HepG2 (cell line): ENCODE results near the gene MYOZ1. TPM values are rescaled to one million over a fixed set of nuclear protein-coding genes. Genes with fewer than 3 reads are reported as not detected.
A peak's percentile ranks its signal among the peaks of the same experiment; 100 is the strongest.

Experiments
- ATAC-seq: fragments of 200-7000 bp; cut with Tn5 transposase; 3 replicates; pipeline ENCODE4 v1.9.1; 2020; ENCODE audit warnings: mild to moderate bottlenecking, moderate library complexity
- BruUV-seq: library from RNA; stranded (reverse); fragments of 400-500 nt; replicated peaks from 2 replicates; lab custom pipeline; 2021; lab: Mats Ljungman, UMichigan
- CTCF ChIA-PET: fragments of 300-600 bp; formaldehyde crosslinking; extraction: SDS; loops from one replicate; lab custom pipeline; 2021; ENCODE audit warnings: low total read pairs, inconsistent platforms, low intra/inter-chr PET ratio; lab: Yijun Ruan, JAX
- POLR2A ChIA-PET: fragments of 350-600 bp; sonication (Branson Sonifier 250); formaldehyde crosslinking; loops from one replicate; lab custom pipeline; 2020; ENCODE audit warnings: antibody characterized with exemption, inconsistent platforms; lab: Yijun Ruan, JAX
- DNase-seq: peaks from one replicate; pipeline ENCODE4 v3.0.0-alpha.2; 2015; ENCODE audit warnings: low spot score
- FAIRE-seq: peaks from 3 replicates; lab custom pipeline; 2011; peaks lifted over from hg19 to GRCh38; lab: Jason Lieb, UNC
- H2AFZ ChIP-seq: one replicate; pipeline ENCODE4 v1.6.1; 2011; ENCODE audit warnings: low read length, inconsistent platforms
- H3K27ac ChIP-seq: fragments of 300-600 bp; 3 replicates; pipeline ENCODE4 v1.8.0; 2011; ENCODE audit warnings: mixed run types, mild to moderate bottlenecking, mixed read lengths, low read length, inconsistent platforms; ENCODE audit not compliant: insufficient read depth; ENCODE audit errors: extremely low read length
- H3K27me3 ChIP-seq, 2 experiments: fragments of 200-600 bp in 1 of 2; 2 replicates in 1 of 2; 3 replicates in 1 of 2; pipeline versions ENCODE4 v1.6.0 to v1.8.0; 2011; ENCODE audit warnings: low read length in 2 of 2, mild to moderate bottlenecking in 2 of 2, moderate library complexity in 2 of 2, inconsistent platforms in 1 of 2; ENCODE audit not compliant: insufficient read depth in 2 of 2, control insufficient read depth in 1 of 2
- H3K36me3 ChIP-seq, 2 experiments: fragments of 200-600 bp in 1 of 2; replicated peaks in 1 of 2; 2 replicates in 1 of 2; 3 replicates in 1 of 2; pipeline versions ENCODE4 v1.5.1 to v1.8.0; 2011; ENCODE audit warnings: low read length in 2 of 2, inconsistent platforms in 1 of 2; ENCODE audit not compliant: insufficient read depth in 2 of 2, control insufficient read depth in 1 of 2
- H3K4me1 ChIP-seq: 2 replicates; pipeline ENCODE4 v1.5.1; 2012; ENCODE audit warnings: low read length, inconsistent platforms; ENCODE audit not compliant: insufficient read depth
- H3K4me2 ChIP-seq: 2 replicates; pipeline ENCODE4 v1.6.0; 2011; ENCODE audit warnings: low read depth, low read length, inconsistent platforms
- H3K4me3 ChIP-seq, 3 experiments: fragments of 200-600 bp in 1 of 3; sonication (generic), shearing (Covaris generic) in 1 of 3; replicated peaks in 1 of 3; 2 replicates each; pipeline ENCODE4 v1.5.1; 2011 to 2016; ENCODE audit warnings: low read length in 3 of 3, inconsistent platforms in 2 of 3, low read depth in 2 of 3, mild to moderate bottlenecking in 2 of 3, control low read depth in 1 of 3, mixed read lengths in 1 of 3; ENCODE audit not compliant: insufficient read depth in 1 of 3
- H3K79me2 ChIP-seq: one replicate; pipeline ENCODE4 v1.6.1; 2011; ENCODE audit warnings: low read length, inconsistent platforms; ENCODE audit not compliant: insufficient read depth
- H3K9ac ChIP-seq: 2 replicates; pipeline ENCODE4 v1.6.0; 2011; ENCODE audit warnings: mild to moderate bottlenecking, low read depth, low read length, inconsistent platforms; ENCODE audit not compliant: insufficient read depth
- H3K9me3 ChIP-seq: 2 replicates; pipeline ENCODE4 v1.5.1; 2012; ENCODE audit warnings: mild to moderate bottlenecking, low read length
- H4K20me1 ChIP-seq: 2 replicates; pipeline ENCODE4 v1.6.0; 2011; ENCODE audit warnings: inconsistent platforms, mild to moderate bottlenecking, low read length, moderate library complexity; ENCODE audit not compliant: insufficient read depth
- AKNA ChIP-seq: sonication (generic); formaldehyde crosslinking; IDR thresholded peaks from 2 replicates; pipeline ENCODE4 v1.4.0; 2020; ENCODE audit warnings: missing genetic modification reagents, borderline replicate concordance
- BHLHE40 ChIP-seq: IDR thresholded peaks from 2 replicates; pipeline ENCODE4 v1.6.1; 2011; ENCODE audit warnings: low read length, improper control_type of control experiment
- CHD4 ChIP-seq: fragments of 200-600 bp; sonication (generic); IDR thresholded peaks from 2 replicates; pipeline ENCODE4 v1.7.0; 2017; ENCODE audit warnings: mild to moderate bottlenecking, low read length, borderline replicate concordance
- CTCF ChIP-seq: sonication (generic); formaldehyde crosslinking; IDR thresholded peaks from 2 replicates; pipeline ENCODE4 v1.5.0; 2020; ENCODE audit warnings: mild to moderate bottlenecking, missing genetic modification reagents, moderate library complexity
- HDAC1 ChIP-seq: sonication (generic); formaldehyde crosslinking; IDR thresholded peaks from 2 replicates; pipeline ENCODE4 v1.5.1; 2020; ENCODE audit warnings: mild to moderate bottlenecking, missing genetic modification reagents
- HNF4A ChIP-seq: sonication (generic); formaldehyde crosslinking; IDR thresholded peaks from 2 replicates; pipeline ENCODE4 v1.4.0; 2020; ENCODE audit warnings: missing genetic modification reagents
- MIXL1 ChIP-seq: IDR thresholded peaks from 2 replicates; pipeline ENCODE4 v1.6.1; 2016
- MLLT10 ChIP-seq: sonication (generic); formaldehyde crosslinking; IDR thresholded peaks from 2 replicates; pipeline ENCODE4 v1.4.0; 2020; ENCODE audit warnings: missing genetic modification reagents
- SAP130 ChIP-seq: IDR thresholded peaks from 2 replicates; pipeline ENCODE4 v1.6.1; 2016; ENCODE audit warnings: low read depth
- SMC3 ChIP-seq: IDR thresholded peaks from 2 replicates; pipeline ENCODE4 v1.6.1; 2011; ENCODE audit warnings: low read length, improper control_type of control experiment
- STAG1 ChIP-seq: sonication (generic); formaldehyde crosslinking; IDR thresholded peaks from 2 replicates; pipeline ENCODE4 v1.4.0; 2020; ENCODE audit warnings: missing genetic modification reagents
- TIGD3 ChIP-seq: sonication (generic); formaldehyde crosslinking; IDR thresholded peaks from 2 replicates; pipeline ENCODE4 v1.5.1; 2020; ENCODE audit warnings: mild to moderate bottlenecking, missing genetic modification reagents, borderline replicate concordance
- XRCC5 ChIP-seq: fragments of 200-400 bp; formaldehyde crosslinking; optimal IDR thresholded peaks from 2 replicates; pipeline ENCODE3; 2017; ENCODE audit warnings: mild to moderate bottlenecking, low read length
- ZFP91 ChIP-seq: sonication (generic); formaldehyde crosslinking; IDR thresholded peaks from 2 replicates; pipeline ENCODE4 v1.9.0; 2022; ENCODE audit warnings: missing genetic modification reagents, mild to moderate bottlenecking, borderline replicate concordance
- ZKSCAN8 ChIP-seq: IDR thresholded peaks from 2 replicates; pipeline ENCODE4 v1.6.1; 2016; ENCODE audit warnings: borderline replicate concordance, missing genetic modification reagents, missing compliant biosample characterization
- ZSCAN30 ChIP-seq: sonication (generic); formaldehyde crosslinking; IDR thresholded peaks from 2 replicates; pipeline ENCODE4 v1.5.0; 2020; ENCODE audit warnings: mild to moderate bottlenecking, missing genetic modification reagents
- WGBS: methylation state at CpG from one replicate; pipeline ENCODE4 v1.1.6; 2017; ENCODE audit warnings: low lambda C conversion rate; 5-methylcytosine and 5-hydroxymethylcytosine counted together
- in situ Hi-C: cut with HindIII; loops from 2 replicates; pipeline ENCODE4 v1.10.0; 2017; ENCODE audit warnings: low pct_unique_long_range_greater_than_20kb; ENCODE audit not compliant: extremely low pct_ligation_motif_present
- intact Hi-C: fragments of 100-400 bp; cut with micrococcal nuclease; formaldehyde crosslinking; loops from one replicate; pipeline ENCODE4 v1.10.0; 2022; ENCODE audit not compliant: unreplicated experiment
- polyA plus RNA-seq, 8 experiments: library from polyadenylated mRNA; depleted of rRNA in 3 of 8; stranded (reverse) in 7 of 8; unstranded in 1 of 8; fragments of >200 nt; fragmentation: Illumina TruSeq in 4 of 8; extraction: Trizol in 4 of 8; gene quantifications; 2 replicates each; pipeline versions ENCODE4 v1.2.1 to v1.2.3, GENCODE V29; 2011 to 2016; ENCODE audit warnings: low read depth in 4 of 8, missing spikeins in 1 of 8, mixed read lengths in 1 of 8; ENCODE audit not compliant: insufficient read depth in 1 of 8
- total RNA-seq, 5 experiments: library from RNA; depleted of rRNA; stranded (reverse); fragments of >200 nt; fragmentation: Illumina TruSeq; extraction: Trizol; gene quantifications; 2 replicates each; pipeline ENCODE4 v1.2.3, GENCODE V29; 2016; ENCODE audit warnings: low read depth in 1 of 5

MYOZ1 gene
- total and polyA plus RNA-seq, 2 of the 13 experiments (the other 11 are each of a cell fraction or from before 2014, with no cell fraction given), result not detected

GRCh38 chr10:73653701-73654100, 12.4 kb upstream of the MYOZ1 start:
- CTCF ChIA-PET, result no interaction called here
- ATAC-seq, result peak; percentile 86
- TF ChIP-seq CTCF (CRISPR knock-in tag), result peak; percentile 75
- TF ChIP-seq HNF4A (CRISPR knock-in tag), result no peak
- peak; percentile 83 for TF ChIP-seq STAG1 (CRISPR knock-in tag)
- 0 out of 2 replicates have a peak, but pooled peaks have one; percentile 13 for TF ChIP-seq BHLHE40
- no peak for TF ChIP-seq TIGD3 (CRISPR knock-in tag)
- TF ChIP-seq SMC3, result peak; percentile 73
- TF ChIP-seq ZFP91 (CRISPR knock-in tag), result no peak
- TF ChIP-seq AKNA (CRISPR knock-in tag), result no peak
- TF ChIP-seq XRCC5, result peak; percentile 34
- TF ChIP-seq SAP130 (CRISPR knock-in tag), result peak; percentile 52
- 0 out of 2 replicates have a peak, but pooled peaks have one; percentile 47 for TF ChIP-seq MIXL1 (CRISPR knock-in tag)
- TF ChIP-seq ZKSCAN8 (CRISPR knock-in tag), result no peak
- no peak for TF ChIP-seq ZSCAN30
- no peak for TF ChIP-seq CHD4
- no peak for TF ChIP-seq MLLT10 (CRISPR knock-in tag)
- TF ChIP-seq HDAC1 (CRISPR knock-in tag), result no peak

More at GRCh38 chr10:73653701-73654100, 12.4 kb upstream of the MYOZ1 start:
- Histone ChIP-seq H3K4me3 (no peak overlapping the region), H3K79me2 (no peaks in the 10 kb centered on the region), H3K4me2 (peak overlapping the region; percentile 20; the same call in 1 of the 2 replicates), H3K9ac (no peak overlapping the region), H3K9me3 (no peaks in the 10 kb centered on the region), H2AFZ (no peak overlapping the region), H3K36me3 (no peaks in the 10 kb centered on the region), H4K20me1 (no peaks in the 10 kb centered on the region), H3K4me1 (peaks cover 15% of the 10 kb centered on the region), H3K27me3 (peaks cover 2 to 6% of the 10 kb centered on the region in 2 experiments; a peak in 1 of 5 replicates), H3K27ac (no peak overlapping the region)
- 1% methylated on average over 3 of the region's 3 CpGs for WGBS
- POLR2A ChIA-PET, result no interaction called here
- in situ Hi-C loops (no loop called here), intact Hi-C loops (no loop called here)
- peak; percentile 61 for DNase-seq
- peak; percentile 50 for FAIRE-seq
- BruUV-seq, result no TSS peak
